IMR-90 (cell line): ENCODE data around the gene KIAA1328. TPM values are rescaled to one million over a fixed set of nuclear protein-coding genes. Genes with fewer than 3 reads are reported as not detected.

Experiments used
- ATAC-seq: fragments of 200-7000 bp; cut with Tn5 transposase; 2 replicates; pipeline ENCODE4 v1.9.1; 2020; ENCODE audit warnings: low read depth, mild to moderate bottlenecking, moderate library complexity
- BruUV-seq: library from RNA; stranded (reverse); fragments of 400-500 nt; replicated peaks from 2 replicates; lab custom pipeline; 2021; lab: Mats Ljungman, UMichigan
- CTCF ChIA-PET: fragments of 300-600 bp; formaldehyde crosslinking; extraction: SDS; loops from one replicate; lab custom pipeline; 2021; ENCODE audit warnings: antibody characterized with exemption; lab: Yijun Ruan, JAX
- POLR2A ChIA-PET: fragments of 300-600 bp; sonication (Branson Sonifier 250); formaldehyde crosslinking; loops from one replicate; lab custom pipeline; 2022; ENCODE audit warnings: antibody characterized with exemption; ENCODE audit not compliant: unreplicated experiment; lab: Charles Lee
- DNase-seq: peaks from one replicate; pipeline ENCODE4 v3.0.0; 2013
- H2AFZ ChIP-seq: replicated peaks from 2 replicates; pipeline ENCODE3; 2013; ENCODE audit warnings: low read length, mild to moderate bottlenecking; ENCODE audit not compliant: poor library complexity
- H2AK5ac ChIP-seq: 2 replicates; pipeline ENCODE4 v1.6.1; 2013; ENCODE audit warnings: low read depth, low read length, inconsistent platforms
- H2AK9ac ChIP-seq: replicated peaks from 2 replicates; pipeline ENCODE3; 2013; ENCODE audit warnings: mild to moderate bottlenecking, low read depth, low read length, moderate library complexity; ENCODE audit not compliant: poor library complexity
- H2BK120ac ChIP-seq: 2 replicates; pipeline ENCODE4 v1.6.1; 2013; ENCODE audit warnings: low read depth, low read length, inconsistent platforms
- H2BK15ac ChIP-seq: 3 replicates; pipeline ENCODE4 v1.6.1; 2013; ENCODE audit warnings: low read depth, low read length, inconsistent platforms
- H2BK20ac ChIP-seq: 2 replicates; pipeline ENCODE4 v1.6.1; 2013; ENCODE audit warnings: low read depth, mild to moderate bottlenecking, inconsistent platforms, low read length, moderate library complexity
- H2BK5ac ChIP-seq: 2 replicates; pipeline ENCODE4 v1.6.1; 2013; ENCODE audit warnings: mild to moderate bottlenecking, low read depth, low read length, inconsistent platforms; ENCODE audit not compliant: poor library complexity, severe bottlenecking
- H3K14ac ChIP-seq: replicated peaks from 2 replicates; pipeline ENCODE4 v1.6.1; 2013; ENCODE audit warnings: low read depth, low read length, inconsistent platforms
- H3K18ac ChIP-seq: 2 replicates; pipeline ENCODE4 v1.6.1; 2013; ENCODE audit warnings: low read depth, low read length, control low read depth
- H3K23ac ChIP-seq: 2 replicates; pipeline ENCODE4 v1.6.1; 2013; ENCODE audit warnings: low read depth, low read length, inconsistent platforms
- H3K27ac ChIP-seq: 2 replicates; pipeline ENCODE4 v1.5.1; 2013; ENCODE audit warnings: mild to moderate bottlenecking, control low read depth, low read length; ENCODE audit not compliant: insufficient read depth
- H3K27me3 ChIP-seq: 2 replicates; pipeline ENCODE4 v1.6.1; 2013; ENCODE audit warnings: low read length; ENCODE audit not compliant: control insufficient read depth, insufficient read depth
- H3K36me3 ChIP-seq: 2 replicates; pipeline ENCODE4 v1.6.1; 2013; ENCODE audit warnings: low read length, mixed read lengths; ENCODE audit not compliant: control insufficient read depth, insufficient read depth
- H3K4ac ChIP-seq: 2 replicates; pipeline ENCODE4 v1.6.1; 2013; ENCODE audit warnings: low read depth, low read length, inconsistent platforms
- H3K4me1 ChIP-seq: 2 replicates; pipeline ENCODE4 v1.6.1; 2013; ENCODE audit warnings: low read length, mixed read lengths; ENCODE audit not compliant: control insufficient read depth, insufficient read depth
- H3K4me2 ChIP-seq: 2 replicates; pipeline ENCODE4 v1.6.1; 2013; ENCODE audit warnings: low read depth, mild to moderate bottlenecking, control low read depth, low read length, moderate library complexity
- H3K4me3 ChIP-seq: 2 replicates; pipeline ENCODE4 v1.5.1; 2013; ENCODE audit warnings: low read depth, mild to moderate bottlenecking, control low read depth, low read length, moderate library complexity; ENCODE audit not compliant: insufficient read depth
- H3K56ac ChIP-seq: 2 replicates; pipeline ENCODE4 v1.6.1; 2013; ENCODE audit warnings: low read length, inconsistent platforms; ENCODE audit not compliant: insufficient read depth; ENCODE audit errors: extremely low read depth
- H3K79me1 ChIP-seq, 2 experiments: 2 replicates each; pipeline ENCODE4 v1.6.1; 2013; ENCODE audit warnings: low read length in 2 of 2, inconsistent platforms in 1 of 2, low read depth in 1 of 2
- H3K9ac ChIP-seq: 2 replicates; pipeline ENCODE4 v1.6.1; 2013; ENCODE audit warnings: low read depth, low read length, control low read depth
- H3K9me1 ChIP-seq: 2 replicates; pipeline ENCODE4 v1.6.1; 2013; ENCODE audit warnings: low read length, inconsistent platforms; ENCODE audit not compliant: insufficient read depth
- H3K9me3 ChIP-seq: 2 replicates; pipeline ENCODE4 v1.6.1; 2013; ENCODE audit warnings: low read length; ENCODE audit not compliant: control insufficient read depth, insufficient read depth
- H4K20me1 ChIP-seq: 2 replicates; pipeline ENCODE4 v1.6.1; 2013; ENCODE audit warnings: low read length, inconsistent platforms; ENCODE audit not compliant: insufficient read depth
- H4K5ac ChIP-seq: 2 replicates; pipeline ENCODE4 v1.6.1; 2013; ENCODE audit warnings: mild to moderate bottlenecking, low read depth, low read length, control low read depth
- H4K8ac ChIP-seq, 2 experiments: 2 replicates each; pipeline ENCODE4 v1.6.1; 2013; ENCODE audit warnings: low read depth in 2 of 2, low read length in 2 of 2, control low read depth in 1 of 2, inconsistent platforms in 1 of 2
- H4K91ac ChIP-seq: 2 replicates; pipeline ENCODE4 v1.6.1; 2013; ENCODE audit warnings: low read depth, low read length, inconsistent platforms; ENCODE audit not compliant: insufficient read depth
- CEBPB ChIP-seq: IDR thresholded peaks from 2 replicates; pipeline ENCODE4 v1.6.1; 2012; ENCODE audit warnings: low read depth, low read length, improper control_type of control experiment
- RCOR1 ChIP-seq: IDR thresholded peaks from 2 replicates; pipeline ENCODE4 v1.6.1; 2012; ENCODE audit warnings: mild to moderate bottlenecking, low read length, improper control_type of control experiment; ENCODE audit not compliant: insufficient replicate concordance
- SMC3 ChIP-seq: fragments of 150-350 bp; IDR thresholded peaks from 2 replicates; pipeline ENCODE4 v1.6.1; 2016; ENCODE audit warnings: low read depth, mild to moderate bottlenecking, antibody characterized with exemption, low read length, moderate library complexity
- WGBS, 2 experiments: methylation state at CpG; one replicate each; pipeline versions ENCODE4 v1.1.5 to v1.1.7; 2013; ENCODE audit warnings: missing lambda C conversion rate in 2 of 2; ENCODE audit not compliant: insufficient read length in 1 of 2; ENCODE audit errors: extremely low coverage in 2 of 2; 5-methylcytosine and 5-hydroxymethylcytosine counted together
- dilution Hi-C: fragments of 300-500 bp; cut with HindIII; formaldehyde crosslinking; loops from one replicate; pipeline ENCODE4 v1.14.3; 2018; ENCODE audit warnings: low sequenced_read_pairs; ENCODE audit not compliant: unreplicated experiment
- in situ Hi-C: fragments of 300-500 bp; cut with MboI; formaldehyde crosslinking; loops from 3 replicates; pipeline ENCODE4 v1.14.3; 2019; ENCODE audit warnings: low sequenced_read_pairs, inconsistent platforms, mixed read lengths
- intact Hi-C: fragments of 100-400 bp; cut with micrococcal nuclease; formaldehyde crosslinking; loops from 2 replicates; pipeline ENCODE4 v1.10.0; 2022
- polyA plus RNA-seq, 3 experiments: library from polyadenylated mRNA; depleted of rRNA; stranded (reverse); fragments of >200 nt; gene quantifications; 2 replicates each; pipeline ENCODE4 v1.2.3, GENCODE V29; 2012; ENCODE audit warnings: low replicate concordance in 1 of 3
- total RNA-seq: library from RNA; depleted of rRNA; stranded (reverse); fragments of >200 nt; gene quantifications from 2 replicates; pipeline ENCODE4 v1.2.3, GENCODE V29; 2012

Gene KIAA1328
- total and polyA plus RNA-seq, 2 of the 4 experiments (the other 2 are of a cell fraction) = 2.4 to 7.0 TPM

GRCh38 chr18:37249171-37249886 lies 420.4 kb downstream of the KIAA1328 start:
- no peak overlapping the region for H2AK9ac ChIP-seq
- BruUV-seq = no TSS peak
- H3K4me1 ChIP-seq = no peaks in the 10 kb centered on the region
- H3K4me3 ChIP-seq = no peak overlapping the region
- no peak for TF ChIP-seq CEBPB
- no peak for TF ChIP-seq SMC3
- no peak for TF ChIP-seq RCOR1
- H4K5ac ChIP-seq = no peak overlapping the region
- in situ Hi-C loops (no loop called here), intact Hi-C loops (no loop called here), dilution Hi-C loops (no loop called here)
- no peak overlapping the region for H3K14ac ChIP-seq
- no peak overlapping the region for H2BK5ac ChIP-seq
- no peaks in the 10 kb centered on the region for H3K9me1 ChIP-seq
- no peak overlapping the region for H3K4me2 ChIP-seq
- ChIA-PET CTCF (no interaction called here), POLR2A (no interaction called here)
- ATAC-seq (no peak), DNase-seq (no peak)
- H2BK15ac ChIP-seq = no peak overlapping the region
- 62% methylated on average over 5 of the region's 11 CpGs; no CpG with 5 or more reads in 1 of the 2 experiments for WGBS, 2 experiments
- H3K27ac ChIP-seq = no peak overlapping the region
- H3K9ac ChIP-seq = no peak overlapping the region
- no peaks in the 10 kb centered on the region for H3K36me3 ChIP-seq
- H2BK20ac ChIP-seq = no peak overlapping the region
- no peak overlapping the region for H3K56ac ChIP-seq
- H3K4ac ChIP-seq = no peak overlapping the region
- H4K20me1 ChIP-seq = no peaks in the 10 kb centered on the region
- H3K79me1 ChIP-seq = no peaks in the 10 kb centered on the region
- H3K18ac ChIP-seq = no peak overlapping the region
- peaks cover 38% of the 10 kb centered on the region for H3K27me3 ChIP-seq
- H3K23ac ChIP-seq = no peak overlapping the region
- no peak overlapping the region for H4K8ac ChIP-seq
- no peaks in the 10 kb centered on the region for H3K9me3 ChIP-seq
- no peak overlapping the region for H2BK120ac ChIP-seq
- no peak overlapping the region for H2AK5ac ChIP-seq
- H4K91ac ChIP-seq = no peak overlapping the region
- H2AFZ ChIP-seq = no peak overlapping the region
